Loucy (cell line): ENCODE data around the gene HMX3.

Source experiments
- CTCF ChIP-seq: fragments of 200-600 bp; sonication (generic); conservative IDR thresholded peaks from 2 replicates; pipeline ENCODE4 v1.5.1; 2014; ENCODE audit warnings: mild to moderate bottlenecking, antibody characterized with exemption, low read length
- EZH2phosphoT487 ChIP-seq: fragments of 200-600 bp; IDR thresholded peaks from 2 replicates; pipeline ENCODE4 v1.6.1; 2018; ENCODE audit warnings: antibody characterized with exemption, mild to moderate bottlenecking, moderate library complexity, borderline replicate concordance

- TF ChIP-seq CTCF (no peak), EZH2phosphoT487 (no peak)
Observed at GRCh38 chr10:123133541-123134342, 2.0 kb upstream of the HMX3 start.
